Muscle of back (tissue), 11 donors: ENCODE results near the gene FOLR3. TPM values are rescaled to one million over a fixed set of nuclear protein-coding genes. Genes with fewer than 3 reads are reported as not detected.
"Not testable (repeated sequence)": the region's sequence is repeated elsewhere in the genome, so short reads cannot be mapped to it uniquely, and the experiment has no call there.

Source experiments
- DNase-seq, 3 donors: peaks; one replicate each; pipeline versions ENCODE4 v3.0.0 to v3.0.0-alpha.2; 2013
- polyA plus RNA-seq, 10 donors: library from polyadenylated mRNA; unstranded; fragments of 120-200 nt; gene quantifications; one replicate each; pipeline ENCODE4 v1.2.1, GENCODE V29; 2013; ENCODE audit not compliant: insufficient read length in 10 of 10

The FOLR3 gene
- polyA plus RNA-seq, 10 donors, result not detected

DNA sequence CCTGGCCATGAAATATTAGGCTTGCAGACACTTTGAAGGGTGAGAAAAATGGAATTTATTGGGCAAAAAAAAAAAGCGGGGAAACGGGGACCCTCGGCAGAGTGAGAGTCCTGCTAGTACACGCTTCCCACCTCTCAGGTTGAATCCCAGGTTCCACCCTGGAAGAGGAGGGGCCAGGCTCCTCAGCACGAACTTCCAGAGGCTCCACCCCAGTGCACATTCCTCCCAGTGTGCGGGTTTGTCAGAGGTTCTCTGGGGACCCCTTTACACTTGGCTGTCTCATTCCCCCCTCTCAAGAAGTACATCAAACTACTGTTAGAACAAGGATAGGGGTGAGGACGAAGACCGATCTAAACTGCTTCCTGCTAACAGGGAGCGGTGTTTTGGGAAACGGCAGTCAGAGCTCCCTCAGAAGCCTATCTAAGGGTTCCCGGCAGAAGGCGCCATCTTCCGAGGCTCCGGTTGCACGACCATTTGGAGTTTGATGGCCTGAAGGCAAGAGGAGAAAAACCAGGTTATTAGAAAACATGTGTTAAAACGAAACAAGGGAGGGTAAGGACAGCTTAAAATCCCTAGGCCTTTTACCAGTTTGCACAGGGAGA is 27.5 kb downstream of the FOLR3 start:
- no peak for DNase-seq

DNA sequence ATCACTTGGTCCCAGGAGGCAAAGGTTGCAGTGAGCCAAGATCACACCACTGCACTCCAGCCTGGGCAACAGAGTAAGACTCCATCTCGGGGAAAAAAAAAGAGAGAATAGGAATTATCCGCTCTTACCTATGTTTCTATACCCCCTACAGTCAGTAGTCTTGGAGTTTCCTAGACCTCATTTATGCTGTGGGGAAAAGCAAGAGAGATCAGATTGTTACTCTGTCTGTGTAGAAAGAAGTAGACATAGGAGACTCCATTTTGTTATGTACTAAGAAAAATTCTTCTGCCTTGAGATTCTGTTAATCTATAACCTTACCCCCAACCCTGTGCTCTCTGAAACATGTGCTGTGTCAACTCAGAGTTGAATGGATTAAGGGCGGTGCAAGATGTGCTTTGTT is 28.7 kb downstream of the FOLR3 start:
- DNase-seq, result not testable (repeated sequence)

DNA sequence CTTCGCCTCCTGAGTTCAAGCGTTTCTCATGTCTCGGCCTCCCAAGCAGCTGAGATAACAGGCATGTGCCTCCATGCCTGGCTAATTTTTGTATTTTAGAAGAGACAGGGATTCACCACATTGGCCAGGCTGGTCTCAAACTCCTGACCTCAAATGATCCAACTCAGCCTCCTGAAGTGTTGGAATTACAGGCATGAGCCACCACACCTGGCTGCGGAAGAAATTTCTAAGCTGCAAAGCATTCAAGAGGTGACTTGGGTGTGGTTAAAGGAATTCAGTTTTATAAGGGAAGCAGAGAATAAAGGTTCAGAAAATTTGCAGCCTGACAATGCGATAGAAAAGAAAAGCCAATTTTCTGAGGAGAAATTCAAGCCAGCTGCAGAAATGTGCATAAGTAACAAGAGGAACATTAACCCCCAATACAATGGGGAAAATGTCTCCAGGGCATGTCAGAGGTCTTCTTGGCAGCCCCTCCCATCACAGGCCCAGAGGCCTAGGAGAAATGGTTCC is 33.6 kb downstream of the FOLR3 start:
- not testable (repeated sequence) for DNase-seq

DNA sequence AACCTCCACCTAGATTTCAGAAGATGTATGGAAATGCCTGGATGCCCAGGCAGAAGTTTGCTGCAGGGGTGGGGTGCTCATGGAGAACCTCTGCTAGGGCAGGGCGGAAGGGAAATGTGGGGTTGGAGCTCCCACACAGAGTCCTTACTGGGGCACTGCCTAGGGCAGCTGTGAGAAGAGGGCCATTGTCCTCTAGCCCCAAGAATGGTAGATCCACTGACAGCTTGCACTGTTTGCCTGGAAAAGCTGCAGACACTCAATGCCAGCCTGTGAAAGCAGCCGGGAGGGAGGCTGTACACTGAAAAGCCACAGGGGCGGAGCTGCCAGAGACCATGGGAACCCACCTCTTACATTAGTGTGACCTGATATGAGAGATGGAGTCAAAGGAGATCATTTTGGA is 34.2 kb downstream of the FOLR3 start:
- not testable (repeated sequence) for DNase-seq

DNA sequence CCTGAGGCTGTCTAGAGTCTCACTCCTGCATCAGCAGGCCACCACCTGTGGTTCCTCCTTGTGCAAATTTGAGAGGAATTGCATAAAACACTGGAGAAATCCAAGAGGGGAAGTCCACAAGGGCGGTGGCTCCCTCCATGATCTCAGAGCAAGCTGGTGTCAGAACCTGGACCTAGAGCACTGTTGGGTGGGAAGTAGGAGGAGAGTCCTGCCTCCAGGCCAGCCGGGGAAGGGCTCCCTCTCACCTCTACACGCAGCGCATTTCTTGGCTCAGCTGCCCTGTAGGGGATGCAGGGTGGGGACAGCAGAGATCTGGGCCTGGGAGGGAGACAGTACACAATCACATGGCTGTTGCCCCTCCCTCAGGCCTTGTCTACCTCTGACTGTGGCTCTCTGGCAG is 36.5 kb downstream of the FOLR3 start:
- DNase-seq, result not testable (repeated sequence)

DNA sequence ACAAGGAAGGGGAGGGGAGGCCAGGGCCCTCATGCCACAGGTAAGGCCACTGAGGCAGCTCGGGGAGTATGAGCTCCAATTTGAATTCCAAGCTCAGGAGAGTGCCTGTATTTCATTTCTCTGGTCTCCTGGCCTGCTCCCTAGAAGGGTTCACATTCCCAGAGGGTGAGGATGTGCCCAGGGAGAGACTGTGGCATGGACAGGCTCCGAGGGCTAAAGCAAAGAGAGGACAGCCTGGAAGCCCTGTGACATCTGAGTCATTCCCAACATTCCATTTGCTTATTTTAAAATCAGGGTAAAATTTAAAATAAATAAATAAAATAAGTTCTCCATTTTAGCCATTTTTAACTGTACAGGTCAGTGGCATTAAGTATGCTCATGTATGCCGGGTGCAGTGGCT is 37.8 kb downstream of the FOLR3 start:
- DNase-seq, result no peak

DNA sequence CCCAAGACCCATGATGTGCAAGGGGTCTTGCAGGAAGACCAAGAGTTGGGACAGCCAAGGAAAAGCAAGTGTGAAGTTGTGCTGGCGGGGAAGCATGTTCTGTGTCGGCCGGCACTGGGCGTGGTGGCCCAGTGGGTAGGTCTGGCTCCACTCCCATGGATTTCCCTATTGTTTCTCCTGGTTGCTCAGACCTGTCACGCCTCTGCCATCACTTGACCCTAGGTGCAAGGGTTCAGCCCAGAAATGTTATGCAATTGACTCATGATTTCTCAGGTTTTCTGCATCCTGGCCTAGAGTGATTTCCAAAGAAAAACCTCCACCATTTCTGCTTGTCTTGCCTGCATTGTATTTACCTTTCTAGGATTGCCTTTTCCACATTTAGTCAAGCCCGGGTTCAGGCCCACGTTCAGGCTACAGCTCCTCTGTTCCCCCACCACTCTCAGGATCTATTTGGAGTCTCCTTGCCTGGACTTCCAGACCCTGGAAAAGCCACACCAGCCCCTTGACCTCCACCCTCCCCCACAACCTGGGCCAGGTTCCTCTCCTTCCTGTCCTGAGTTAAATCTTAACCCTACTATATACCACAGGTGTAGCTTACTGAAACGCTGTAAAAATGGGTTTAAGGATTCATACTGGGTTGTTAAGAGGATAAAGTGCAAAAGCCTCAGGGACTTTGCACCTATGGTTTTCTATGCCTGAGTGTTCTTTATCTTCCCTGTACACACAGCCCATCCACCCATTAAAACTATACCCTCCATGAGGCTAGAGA is 39.0 kb downstream of the FOLR3 start:
- no peak for DNase-seq

DNA sequence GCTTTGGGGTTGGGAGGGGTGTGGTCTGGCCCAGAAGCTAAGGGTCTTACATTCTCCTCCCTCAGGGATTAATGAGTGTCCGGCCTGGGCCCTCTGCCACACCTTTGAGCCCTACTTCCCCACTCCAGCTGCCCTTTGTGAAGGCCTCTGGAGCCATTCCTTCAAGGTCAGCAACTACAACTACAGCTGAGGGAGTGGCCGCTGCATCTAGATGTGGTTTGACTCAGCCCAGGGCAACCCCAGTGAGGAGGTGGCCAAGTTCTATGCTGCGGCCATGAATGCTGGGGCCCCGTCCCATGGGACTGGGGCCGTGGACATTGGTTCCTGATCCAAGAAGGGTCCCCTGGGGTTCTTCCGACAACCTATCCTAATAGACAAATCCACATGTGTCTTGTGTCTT is 42.1 kb downstream of the FOLR3 start:
- no peak for DNase-seq

DNA sequence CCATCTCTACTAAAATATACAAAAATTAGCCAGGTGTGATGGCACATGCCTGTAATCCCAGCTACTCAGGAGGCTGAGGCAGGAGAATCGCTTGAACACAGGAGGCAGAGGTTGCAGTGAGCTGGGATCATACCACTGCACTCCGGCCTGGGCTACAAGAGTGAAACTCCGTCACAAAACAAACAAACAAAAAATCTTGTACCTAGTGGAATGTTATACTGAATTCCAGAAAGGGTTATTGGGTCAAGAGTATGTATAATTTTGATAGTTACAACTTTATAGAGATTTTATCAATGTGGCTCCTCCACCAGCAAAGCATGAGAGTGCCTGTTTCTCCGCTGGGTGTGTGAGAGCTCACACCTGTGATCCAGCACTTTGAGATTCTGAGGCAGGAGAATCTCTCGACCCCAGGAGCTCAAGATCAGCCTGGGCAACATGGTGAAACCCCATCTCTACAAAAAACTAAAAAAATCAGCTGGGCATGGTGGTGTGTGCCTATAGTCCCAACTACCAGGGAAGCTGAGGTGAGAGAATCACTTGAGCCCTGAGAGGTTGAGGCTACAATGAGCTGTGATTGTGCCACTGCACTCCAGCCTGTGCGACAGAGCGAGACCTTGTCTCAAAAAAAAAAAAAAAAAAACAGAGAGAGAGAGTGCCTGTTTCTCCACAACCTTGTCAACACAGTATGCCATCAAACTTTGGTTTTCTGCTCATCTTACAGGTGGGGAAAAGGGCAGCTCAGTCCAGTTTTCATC is 43.7 kb downstream of the FOLR3 start:
- no peak for DNase-seq

DNA sequence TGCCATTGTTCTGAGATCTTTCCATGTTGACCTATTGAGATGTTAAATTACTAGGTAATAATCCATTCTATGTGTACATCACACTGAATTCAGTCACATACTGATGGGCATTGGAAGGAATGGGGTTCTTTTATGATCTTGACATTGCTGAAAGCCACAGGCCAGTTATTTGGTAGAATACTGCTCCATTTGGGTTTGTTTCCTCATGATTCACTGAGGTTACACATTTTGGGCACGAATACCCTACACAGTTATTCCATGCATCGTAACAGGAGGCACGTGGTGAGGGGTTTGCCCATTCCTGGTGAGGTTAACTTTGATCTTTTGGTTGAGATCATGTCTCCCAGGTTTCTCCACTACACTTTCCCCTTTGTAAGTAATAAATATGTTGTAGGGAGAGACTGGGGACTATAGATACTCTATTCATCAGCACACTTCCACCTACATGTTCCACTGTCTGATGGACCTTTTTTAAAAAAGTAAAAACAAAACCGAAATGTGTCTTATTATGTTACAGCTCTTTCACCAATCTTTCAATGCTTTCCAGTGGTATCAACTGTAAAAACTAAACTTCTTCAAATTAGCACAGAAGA is 44.4 kb downstream of the FOLR3 start:
- no peak for DNase-seq

DNA sequence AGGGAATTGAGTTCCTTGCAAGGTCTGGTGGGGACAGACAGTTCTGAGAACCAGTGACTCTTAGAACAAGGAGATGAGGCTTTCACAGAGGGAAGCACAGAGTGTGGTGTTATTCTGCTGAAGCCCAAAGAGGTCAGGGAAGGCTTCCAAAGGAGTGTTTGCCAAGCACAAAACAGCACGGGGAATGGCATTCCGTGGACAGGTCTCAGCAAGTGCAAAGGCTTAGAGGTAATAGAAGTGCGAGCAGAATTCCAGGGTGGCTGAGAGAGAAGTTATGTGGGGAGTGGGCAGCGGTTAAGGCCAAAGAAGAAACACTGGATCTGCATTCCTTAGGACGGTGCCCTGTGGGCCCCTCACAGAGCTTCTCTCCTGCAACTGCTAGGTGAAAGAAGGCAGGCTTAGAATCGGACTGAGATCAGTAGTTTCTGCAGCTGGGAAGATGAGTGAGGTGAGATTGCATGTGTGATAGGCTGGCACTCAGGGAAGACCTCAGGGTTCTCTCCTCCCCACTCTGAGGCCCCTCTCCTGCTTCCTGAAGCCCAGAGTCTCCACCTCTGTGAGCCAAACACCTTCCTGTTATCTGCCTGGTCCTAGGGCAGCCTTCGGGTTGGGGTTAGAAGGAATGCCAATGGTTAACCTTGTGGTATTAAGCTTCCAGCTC is 45.5 kb downstream of the FOLR3 start:
- DNase-seq, result not testable (repeated sequence)

DNA sequence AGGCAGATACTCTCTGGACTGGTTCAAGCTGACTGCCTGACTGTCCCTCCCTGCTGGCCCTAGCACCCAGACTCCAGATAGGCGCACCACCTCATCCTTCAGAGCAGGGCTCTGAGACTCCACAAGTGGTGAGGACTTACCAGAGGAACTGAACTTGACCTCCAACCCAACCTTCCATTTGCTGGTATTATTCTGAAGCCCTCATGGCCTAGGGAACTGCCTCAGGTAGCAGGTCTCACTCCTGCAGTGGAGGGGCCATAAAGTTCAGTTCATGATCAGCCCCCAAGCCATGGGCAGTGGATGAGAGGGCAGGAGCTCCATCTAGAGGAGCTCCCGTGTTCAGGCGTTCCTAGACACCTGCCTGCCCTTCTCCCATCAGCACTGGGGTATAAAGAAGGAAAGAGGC is 46.0 kb downstream of the FOLR3 start:
- DNase-seq, result not testable (repeated sequence)

DNA sequence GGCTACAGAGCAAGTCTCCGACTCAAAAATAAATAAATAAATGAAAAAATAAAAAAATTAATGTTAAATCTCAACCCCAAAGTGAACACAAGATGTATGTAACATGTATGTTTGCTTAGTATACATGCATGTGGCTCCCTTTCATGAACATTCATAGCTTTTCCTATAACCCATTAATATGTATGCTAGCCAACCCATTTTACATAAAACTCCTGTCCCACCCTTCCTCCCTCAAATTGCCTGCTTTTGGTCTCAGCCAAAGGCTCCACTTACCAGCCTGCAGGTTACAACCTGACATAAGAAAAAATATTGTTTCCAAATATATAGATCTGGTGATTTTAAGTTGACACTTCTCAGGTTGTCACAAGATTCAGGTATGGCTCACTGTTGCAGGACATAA is 52.7 kb downstream of the FOLR3 start:
- no peak for DNase-seq

Other genes starting within 250 kb of the FOLR3 start
- gene XNDC1N, start 207.1 kb upstream of the FOLR3 start, polyA plus RNA-seq, result 1 to 10 TPM; 1.9 to 3.9 (median 2.9) TPM
- gene RNF121, start 206.7 kb upstream of the FOLR3 start, polyA plus RNA-seq, result 10 to 100 TPM; 24.1 to 33.1 (median 27.5) TPM
- gene IL18BP, start 136.8 kb upstream of the FOLR3 start, polyA plus RNA-seq, result 10 to 100 TPM in 2 of 10 donors, 1 to 10 TPM in 8; 4.3 to 11.5 (median 6.9) TPM
- gene NUMA1, start 55.2 kb upstream of the FOLR3 start, polyA plus RNA-seq, result 100 to 1,000 TPM; 135 to 197 (median 155) TPM
- 10 to 100 TPM in 2 of 10 donors, 1 to 10 TPM in 8; 4.7 to 10.4 (median 6.8) TPM for gene LRRC51, start 54.9 kb upstream of the FOLR3 start, polyA plus RNA-seq
- gene LAMTOR1, start 32.4 kb upstream of the FOLR3 start, polyA plus RNA-seq, result 10 to 100 TPM; 73.6 to 94.0 (median 82.1) TPM
- gene TOMT, start 29.8 kb upstream of the FOLR3 start, polyA plus RNA-seq, result not detected
- gene ANAPC15, start 23.0 kb upstream of the FOLR3 start, polyA plus RNA-seq, result 10 to 100 TPM; 29.9 to 34.1 (median 32.2) TPM
- gene FOLR1, start 56.4 kb downstream of the FOLR3 start, polyA plus RNA-seq, result 1 to 10 TPM; 2.2 to 6.8 (median 3.5) TPM
- 10 to 100 TPM; 18.5 to 34.7 (median 22.5) TPM for gene FOLR2, start 81.1 kb downstream of the FOLR3 start, polyA plus RNA-seq
- gene INPPL1, start 89.0 kb downstream of the FOLR3 start, polyA plus RNA-seq, result 100 to 1,000 TPM; 109 to 182 (median 141) TPM
- not detected for gene PHOX2A, start 108.5 kb downstream of the FOLR3 start, polyA plus RNA-seq